GM12874 (cell line): ENCODE measurements around the gene SFMBT1.

ENCODE experiments used
- CTCF ChIP-seq: IDR thresholded peaks from 2 replicates; pipeline ENCODE4 v1.5.1; 2011; ENCODE audit warnings: low read depth, mild to moderate bottlenecking, control low read depth, low read length, moderate library complexity; ENCODE audit not compliant: insufficient read depth

Gene SFMBT1

GRCh38 chr3:52892625-52893311 lies 153.1 kb downstream of the SFMBT1 start:
- TF ChIP-seq CTCF = no peak

DNA sequence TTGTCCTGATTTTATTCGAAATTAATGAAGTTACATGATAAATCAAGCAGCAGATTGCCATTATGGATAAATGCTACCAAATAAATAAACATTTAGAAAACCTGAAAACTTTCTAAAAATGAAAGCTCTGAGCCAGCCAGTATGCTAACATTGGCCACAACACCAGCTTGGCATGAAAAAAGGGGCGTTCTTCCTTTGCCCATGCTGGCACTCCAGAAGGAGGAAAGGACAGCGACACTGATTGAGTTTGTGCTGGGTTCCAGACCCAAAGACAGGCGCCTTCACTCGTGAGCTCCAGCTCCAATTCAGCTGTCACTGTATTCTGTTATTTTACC lies 153.6 kb downstream of the SFMBT1 start:
- no peak for TF ChIP-seq CTCF

- TF ChIP-seq CTCF = no peak
Observed at GRCh38 chr3:52891615-52892081, 154.2 kb downstream of the SFMBT1 start.

DNA sequence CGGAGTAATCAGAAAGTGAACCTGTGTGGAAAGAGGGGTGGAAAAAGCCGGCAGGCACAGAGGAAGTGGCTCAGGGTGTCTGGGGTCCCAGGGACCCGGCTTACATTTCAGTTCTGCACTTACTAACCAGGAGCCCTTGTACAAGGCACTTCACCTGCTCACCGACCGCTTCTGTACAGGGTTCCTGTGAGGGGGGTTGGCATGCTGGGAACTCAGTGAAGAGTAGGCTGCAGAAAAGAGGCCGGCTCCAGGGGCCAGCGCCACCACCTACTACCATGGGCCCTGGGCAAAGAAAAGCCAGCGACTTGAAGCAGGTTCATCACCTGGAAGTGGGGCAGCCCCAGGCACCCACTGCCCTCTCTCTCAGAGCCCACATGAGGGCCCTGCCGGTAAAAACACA lies 154.7 kb downstream of the SFMBT1 start:
- TF ChIP-seq CTCF = no peak

DNA sequence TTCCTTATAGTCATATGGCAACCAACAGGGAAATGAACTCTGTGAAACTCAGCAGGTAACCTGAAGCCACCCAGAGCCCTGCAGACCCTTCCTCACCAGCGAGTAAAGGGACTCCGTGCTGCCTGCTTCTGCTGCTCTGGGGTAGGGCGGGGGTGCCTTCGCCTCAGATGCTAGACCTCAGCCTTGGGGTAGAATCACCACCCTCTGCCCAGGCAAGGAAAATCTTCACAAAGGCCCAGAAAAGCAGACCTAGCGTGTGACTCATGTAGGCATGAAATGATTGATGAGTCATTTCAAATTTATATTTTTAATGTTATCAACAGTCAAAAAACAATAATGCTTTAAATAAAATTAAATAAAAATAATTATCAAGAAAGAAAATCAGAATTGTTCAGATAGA lies 155.1 kb downstream of the SFMBT1 start:
- no peak for TF ChIP-seq CTCF

DNA sequence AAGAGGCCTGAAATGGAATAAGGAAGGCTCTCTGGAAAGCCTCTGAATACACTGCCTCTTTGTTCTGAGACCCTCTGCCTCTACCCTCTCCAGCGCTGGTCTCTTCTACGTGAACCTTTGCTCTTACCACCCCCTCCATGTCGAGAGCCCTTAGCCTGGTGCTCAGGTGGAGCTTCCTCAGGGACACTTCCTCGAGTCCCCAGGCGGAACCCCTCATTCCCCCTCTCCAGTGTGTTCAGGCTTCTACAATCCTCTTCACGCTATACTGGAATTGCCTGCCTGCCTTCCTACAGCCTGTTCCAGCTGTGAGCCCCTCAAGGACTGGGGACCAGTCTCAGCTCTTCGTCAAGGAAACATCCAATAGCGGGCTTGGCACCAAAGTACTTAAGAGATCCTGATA lies 156.0 kb downstream of the SFMBT1 start:
- no peak for TF ChIP-seq CTCF

DNA sequence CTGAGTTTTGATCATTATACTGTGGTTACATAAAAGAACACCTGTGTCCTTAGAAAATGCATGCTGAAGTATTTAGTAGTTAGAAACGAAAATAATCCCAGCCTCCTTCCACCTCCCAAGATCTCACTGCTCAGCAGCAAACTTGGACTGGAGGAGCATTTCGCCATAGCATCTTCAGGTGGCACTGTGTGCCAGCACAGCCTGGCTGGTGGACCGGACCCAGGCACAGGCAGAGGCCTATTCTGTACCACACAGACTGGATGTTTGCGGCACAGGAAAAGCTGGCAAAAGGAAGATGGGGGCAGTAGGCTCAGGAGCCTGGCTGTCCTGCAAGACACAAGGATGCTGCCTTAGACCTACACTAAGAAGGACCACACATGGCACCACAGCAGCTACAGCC lies 158.7 kb downstream of the SFMBT1 start:
- TF ChIP-seq CTCF = no peak
